Smooth muscle cell of the brain vasculature (primary cell): Measurements from ENCODE around the gene COMT.

Source experiments
- DNase-seq: peaks from one replicate; pipeline ENCODE4 v3.0.0-alpha.2; 2012; ENCODE audit warnings: low read depth, low spot score

COMT gene

DNA sequence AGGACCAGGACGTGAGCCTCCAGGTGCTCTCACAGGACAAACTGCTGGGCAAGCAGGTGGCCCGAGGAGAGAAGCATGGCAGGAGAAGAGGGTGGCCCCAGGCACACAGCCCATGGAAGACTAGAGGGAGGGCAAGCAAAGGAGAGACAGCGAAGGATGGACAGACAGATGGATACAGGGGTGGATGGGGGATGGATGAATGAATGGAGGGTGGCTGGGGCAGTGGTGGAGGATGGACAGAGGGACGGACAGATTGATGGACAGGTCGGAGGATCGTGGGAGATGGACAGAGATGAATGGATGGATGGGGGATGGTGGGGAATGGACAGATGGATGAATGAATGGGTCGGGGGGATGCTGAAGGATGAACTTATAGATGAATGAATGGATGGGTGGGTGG lies 52.4 kb downstream of the COMT start:
- DNase-seq: no peak

DNA sequence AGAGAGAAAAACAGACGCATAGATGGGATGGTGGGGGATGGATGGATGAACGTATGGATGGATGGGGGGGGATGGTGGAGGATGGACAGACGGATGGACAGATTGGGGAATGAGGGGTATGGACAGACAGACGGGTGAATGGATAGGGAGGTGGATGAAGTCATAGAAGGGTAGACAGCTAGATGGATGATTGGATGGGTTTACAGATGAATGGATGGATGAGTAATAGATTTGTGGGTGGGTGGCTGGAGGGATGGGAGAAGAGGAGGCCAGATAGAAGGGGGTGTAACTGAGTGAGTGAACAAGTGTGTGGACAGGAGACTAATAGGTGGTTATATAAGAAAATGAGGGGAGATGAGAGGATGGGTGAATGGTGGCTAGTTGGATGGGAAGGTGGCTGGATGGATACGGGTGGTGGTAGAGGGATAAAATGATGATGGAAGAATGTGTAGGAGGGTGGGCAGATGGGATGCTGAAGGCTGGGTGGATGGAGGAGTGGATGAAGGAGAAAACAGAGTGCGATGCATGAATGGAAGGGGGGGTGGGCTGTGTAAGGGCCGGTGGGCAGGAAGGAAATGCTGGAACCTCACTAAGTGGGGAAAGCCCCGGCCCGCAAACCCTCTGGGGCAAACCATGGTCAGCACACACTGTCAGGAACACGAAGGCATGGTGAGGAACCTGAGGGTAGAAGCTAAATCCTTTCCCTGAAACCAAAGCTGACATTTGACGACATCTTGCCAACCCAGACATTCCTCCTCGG lies 53.5 kb downstream of the COMT start:
- DNase-seq: no peak

DNA sequence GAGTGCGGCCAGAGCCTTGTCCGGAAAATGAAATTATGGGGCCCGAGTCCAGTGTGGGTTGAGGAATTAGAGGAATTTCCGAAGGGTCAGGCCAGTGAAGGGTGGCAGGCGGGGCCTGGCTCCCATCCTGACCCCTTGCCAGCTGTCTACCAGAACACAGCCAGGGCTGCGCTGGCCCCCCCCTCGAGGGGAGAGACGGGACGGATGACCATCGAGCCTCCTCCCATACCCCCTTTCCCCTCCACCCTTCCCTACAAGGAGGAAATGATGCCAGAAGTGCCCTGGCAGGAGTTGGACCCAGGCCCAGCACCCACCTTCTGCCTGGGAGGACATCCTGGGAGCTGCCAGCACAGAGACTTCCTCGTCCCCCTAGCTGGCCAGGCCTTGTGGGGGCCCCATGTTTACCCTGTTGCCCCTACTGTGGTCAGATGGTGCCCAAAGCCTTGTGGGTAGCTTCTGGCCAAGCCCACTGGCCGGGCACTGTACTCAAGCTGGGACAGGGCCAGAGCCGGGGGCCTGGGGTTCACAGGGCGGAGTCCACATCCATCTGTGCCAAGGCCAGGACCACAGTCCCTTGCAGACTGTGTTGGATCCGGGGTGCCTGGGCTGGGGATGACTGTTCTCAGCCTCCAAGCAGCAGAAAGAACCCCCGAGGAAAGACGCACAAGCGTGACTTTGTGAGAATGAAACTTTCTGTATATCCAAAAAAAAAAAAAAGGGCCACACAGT lies 54.2 kb downstream of the COMT start:
- no peak for DNase-seq

DNA sequence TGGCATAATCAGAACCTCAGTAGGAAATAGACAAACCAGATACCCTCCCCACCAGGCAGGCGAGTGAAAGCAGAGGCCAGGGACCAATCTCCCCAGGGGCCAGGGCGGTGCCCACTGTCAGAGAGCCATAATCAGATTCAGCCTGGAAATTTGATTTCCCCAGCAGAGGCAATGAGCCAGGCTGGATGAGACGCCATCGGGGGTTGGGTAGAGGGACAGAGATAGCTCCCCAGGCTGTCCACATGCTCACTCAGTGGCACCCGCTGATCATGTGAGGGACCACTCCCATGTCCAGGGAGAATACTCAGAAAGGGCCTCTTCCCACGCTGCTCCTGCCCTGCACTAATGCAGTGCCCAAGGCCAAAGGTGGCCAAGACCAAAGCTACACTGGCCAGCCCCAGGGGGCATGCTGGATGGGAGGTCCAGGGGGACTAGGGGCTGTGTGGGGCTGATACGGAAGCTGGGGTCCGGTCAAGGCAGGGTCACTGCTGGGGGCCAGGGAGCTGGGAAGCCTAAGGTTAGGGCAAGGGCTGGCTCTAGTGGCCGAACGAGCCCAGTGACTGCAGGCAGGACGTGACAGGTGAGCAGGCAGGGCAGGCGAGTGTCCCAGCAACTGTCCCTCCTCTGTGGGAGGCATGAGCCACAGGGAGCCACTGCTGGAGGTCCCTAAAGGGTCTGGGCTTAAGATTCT lies 55.3 kb downstream of the COMT start:
- no peak for DNase-seq

DNA sequence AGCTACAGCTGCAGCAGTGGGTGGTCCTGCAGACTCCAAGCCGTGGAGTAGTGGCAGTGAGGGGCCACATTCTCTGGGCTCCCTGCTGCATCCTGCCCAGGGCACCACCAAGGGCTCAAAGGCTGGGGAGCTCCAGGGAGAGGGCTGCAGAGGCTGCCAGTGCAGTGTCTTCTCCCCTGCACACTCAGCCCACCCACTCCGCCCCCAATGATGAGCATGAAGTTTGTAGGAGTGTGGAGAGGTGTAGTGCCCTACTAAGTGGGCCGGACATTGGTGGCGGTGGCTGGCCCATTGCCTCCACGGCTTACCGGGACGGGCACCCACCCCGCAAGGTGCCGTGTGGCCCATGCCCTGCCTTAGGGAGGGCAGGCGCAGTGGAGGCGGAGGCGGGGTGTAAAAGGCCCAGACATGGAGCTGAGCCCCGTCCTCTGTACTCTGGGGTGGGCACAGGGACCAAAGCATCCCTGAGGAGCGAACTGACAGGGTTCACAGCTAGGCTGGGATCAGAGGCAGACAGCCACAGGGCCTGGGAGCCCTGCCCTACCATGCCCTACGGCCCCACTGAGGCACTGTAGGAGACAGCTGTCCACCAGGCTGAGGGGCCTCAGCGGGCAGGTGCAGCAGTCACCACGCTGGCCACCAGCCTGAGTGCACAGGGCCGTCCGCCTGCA lies 56.1 kb downstream of the COMT start:
- no peak for DNase-seq

DNA sequence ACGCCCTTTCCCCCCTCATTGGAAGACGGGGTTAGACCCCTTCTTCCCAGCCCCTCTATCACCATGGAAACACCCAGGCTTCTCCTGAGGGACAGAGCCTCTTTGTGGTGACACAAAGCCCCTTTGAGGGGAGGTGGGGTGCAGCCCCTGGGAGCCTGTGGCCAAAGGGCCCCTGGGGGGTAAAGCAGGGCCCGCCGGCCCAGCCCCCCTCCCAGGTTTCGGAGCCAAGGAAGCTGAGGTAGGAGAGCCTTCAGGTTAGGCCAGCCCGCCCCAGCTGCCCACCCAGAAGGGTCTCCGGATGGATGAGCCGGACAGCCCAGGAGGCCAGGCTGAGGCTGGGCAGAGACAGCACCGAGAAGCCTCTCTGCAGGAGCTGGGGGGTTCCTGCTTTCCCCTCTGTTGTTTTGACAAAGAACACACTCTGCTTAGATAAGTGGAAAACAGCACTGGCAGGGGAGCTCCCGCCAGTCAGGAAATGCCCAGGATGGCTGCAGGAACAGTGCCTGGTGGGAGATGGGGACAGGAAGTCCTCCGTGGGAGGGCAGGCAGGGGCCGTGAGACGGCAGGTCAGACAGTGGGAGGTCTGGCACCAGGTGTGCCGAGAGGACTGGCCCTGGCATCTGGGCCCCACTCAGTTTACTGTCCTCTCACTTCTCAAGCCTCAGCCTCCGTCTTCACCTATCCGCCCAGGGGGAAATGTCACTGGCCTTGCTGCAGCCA lies 56.8 kb downstream of the COMT start:
- DNase-seq: no peak

DNA sequence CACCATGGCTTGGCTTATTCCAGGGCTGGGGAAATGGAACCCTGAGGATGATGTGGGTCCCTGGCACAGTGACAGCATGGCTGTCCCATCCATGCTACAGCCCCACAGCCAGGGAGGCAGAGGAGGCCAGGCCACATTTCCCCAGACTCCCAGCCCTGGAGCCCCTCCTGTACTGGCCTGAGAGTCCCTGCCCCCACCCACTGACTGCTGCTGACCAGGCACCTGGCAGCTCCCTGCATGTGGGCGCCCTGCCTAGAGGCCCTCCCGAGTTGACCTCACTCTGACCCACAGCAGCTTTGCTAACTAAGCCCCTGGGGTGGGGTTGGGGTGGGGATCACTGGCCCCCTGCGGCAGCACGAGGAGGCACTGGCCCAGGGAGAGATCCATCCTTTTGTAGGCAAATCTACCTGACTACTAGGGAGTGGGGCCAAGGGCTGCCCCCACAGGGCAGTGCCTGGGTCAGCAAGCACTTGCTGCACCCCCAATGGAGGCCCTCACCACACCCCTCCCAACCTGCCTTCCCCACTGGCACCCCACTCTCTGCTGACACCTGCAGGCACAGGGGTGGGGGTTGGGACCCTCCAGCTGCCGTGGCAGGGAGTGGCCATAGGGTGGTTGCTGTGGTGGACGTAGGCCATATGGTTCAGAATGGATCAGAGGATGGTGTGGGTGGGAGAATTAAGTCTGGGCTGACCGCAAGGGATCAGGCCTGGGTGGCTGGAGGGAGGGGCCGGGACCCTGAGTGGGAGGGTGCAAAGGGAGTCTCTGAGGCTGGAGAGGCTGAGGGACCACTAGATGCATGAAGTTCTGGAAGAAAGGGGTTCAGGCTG lies 57.6 kb downstream of the COMT start:
- no peak for DNase-seq

DNA sequence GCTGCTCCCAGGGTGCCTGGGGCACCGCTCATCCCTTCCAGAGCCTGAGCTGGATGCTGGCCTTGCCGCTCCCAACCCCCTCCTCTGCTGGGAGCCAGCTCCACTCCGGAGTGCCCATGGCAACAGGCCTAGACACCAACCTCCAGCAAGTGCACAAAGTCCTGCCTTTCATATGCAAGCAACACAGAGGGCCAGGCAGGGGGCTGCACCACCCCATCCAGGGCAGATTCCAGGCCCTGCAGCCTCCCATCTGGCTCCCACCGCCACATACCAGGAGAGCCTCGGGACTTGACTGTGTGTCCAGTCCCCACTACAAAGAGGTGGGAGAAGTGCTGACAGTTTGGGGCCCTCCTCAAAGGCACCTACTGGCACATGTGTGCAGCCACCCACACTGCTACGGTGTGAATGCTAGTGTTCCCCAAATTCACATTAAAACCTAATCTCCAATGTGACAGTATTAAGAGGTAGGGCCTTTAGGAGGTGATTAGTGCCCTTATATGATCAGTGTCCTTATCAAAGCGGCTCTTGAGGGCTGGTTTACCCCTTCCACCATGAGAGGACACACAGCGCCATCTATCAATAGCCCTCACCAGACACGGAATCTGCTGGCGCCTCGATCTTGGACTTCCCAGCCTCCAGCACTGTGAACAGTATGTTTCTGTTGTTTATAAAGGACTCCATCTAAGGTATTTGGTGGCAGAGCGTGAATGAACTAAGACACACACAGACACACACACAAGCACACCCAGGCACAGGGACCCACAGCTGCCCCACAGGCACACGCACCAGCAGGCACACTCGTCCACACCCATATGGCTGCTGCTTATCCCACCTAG lies 58.9 kb downstream of the COMT start:
- DNase-seq: no peak

DNA sequence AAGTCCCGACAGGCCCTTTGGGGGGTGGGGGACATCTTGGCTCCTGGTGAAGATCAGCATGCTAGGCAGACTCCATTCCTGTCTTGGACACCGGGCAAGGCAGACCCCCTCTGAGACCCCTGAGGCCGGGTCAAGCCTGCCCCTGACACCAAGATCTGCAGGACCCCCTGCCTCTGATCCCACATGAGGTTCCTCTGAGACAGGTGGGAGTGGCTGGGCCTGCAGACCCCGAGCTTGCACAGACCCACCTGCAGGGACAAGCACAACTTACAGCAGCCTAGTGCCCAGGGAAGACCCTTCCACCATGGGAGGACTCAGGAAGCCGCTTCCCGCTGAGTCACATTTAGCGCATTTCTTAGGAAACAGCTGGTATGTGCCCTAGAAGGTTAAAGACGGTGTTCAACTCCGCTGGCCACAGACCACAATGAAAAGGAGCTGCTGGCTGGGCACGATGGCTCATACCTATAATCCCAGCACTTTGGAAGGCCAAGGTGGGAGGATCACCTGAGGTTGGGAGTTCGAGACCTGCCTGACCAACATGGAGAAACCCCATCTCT lies 59.6 kb downstream of the COMT start:
- DNase-seq: no peak

DNA sequence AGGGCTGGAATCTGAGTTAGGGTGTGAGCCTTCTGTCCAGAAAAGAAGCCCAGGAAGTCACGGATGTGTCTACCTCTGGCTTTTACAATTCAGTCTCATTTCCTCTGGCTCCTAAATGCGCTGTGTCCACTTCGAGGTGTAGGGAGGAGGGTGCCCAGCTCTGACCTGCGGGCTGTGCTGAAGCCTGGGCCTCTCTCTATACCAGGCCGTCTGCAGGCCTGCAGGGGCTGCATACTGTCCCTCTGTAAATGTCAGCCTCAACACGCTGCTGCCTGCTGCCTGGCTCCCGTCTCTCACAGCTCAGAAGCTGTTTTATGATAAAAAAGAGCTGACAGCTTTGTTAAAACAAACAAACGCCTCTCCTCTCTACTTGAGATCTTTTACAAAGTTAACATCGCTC lies 60.6 kb downstream of the COMT start:
- DNase-seq: no peak

DNA sequence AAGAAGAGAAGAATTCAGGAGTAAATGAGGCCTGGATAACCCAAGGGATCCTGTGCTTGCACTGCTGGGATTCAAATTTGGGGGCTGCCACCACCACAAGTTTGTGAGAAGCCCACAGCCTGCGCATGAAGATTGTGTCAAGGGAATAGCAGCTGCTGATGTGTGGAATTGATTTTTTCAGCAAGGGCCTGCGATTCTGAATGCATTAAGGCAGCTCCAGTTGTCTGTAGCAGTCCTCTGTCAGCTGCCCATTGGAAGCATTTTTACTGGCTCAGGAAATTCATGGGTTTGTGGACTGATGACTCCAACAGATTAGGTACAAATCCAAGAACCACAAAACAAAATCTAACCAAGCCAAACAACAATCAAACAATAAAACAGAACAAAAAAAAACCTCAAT lies 61.1 kb downstream of the COMT start:
- no peak for DNase-seq

DNA sequence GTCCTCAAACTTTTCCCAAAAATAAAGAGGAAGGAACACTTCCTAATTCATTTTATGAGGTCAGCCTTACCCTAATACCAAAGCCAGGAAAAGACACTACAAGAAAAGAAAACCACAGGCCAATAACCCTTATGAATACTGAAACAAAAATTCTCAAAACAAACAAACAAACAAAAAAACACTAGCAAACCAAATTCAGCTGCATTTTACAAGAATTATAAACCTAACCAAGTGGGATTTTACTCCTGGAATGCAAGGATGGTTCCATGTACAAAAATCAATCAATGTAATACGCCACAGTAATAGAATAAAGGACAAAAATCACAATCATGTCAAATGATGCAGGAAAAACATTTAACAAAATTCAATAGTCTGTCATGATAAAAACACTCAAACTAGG lies 61.7 kb downstream of the COMT start:
- no peak for DNase-seq

DNA sequence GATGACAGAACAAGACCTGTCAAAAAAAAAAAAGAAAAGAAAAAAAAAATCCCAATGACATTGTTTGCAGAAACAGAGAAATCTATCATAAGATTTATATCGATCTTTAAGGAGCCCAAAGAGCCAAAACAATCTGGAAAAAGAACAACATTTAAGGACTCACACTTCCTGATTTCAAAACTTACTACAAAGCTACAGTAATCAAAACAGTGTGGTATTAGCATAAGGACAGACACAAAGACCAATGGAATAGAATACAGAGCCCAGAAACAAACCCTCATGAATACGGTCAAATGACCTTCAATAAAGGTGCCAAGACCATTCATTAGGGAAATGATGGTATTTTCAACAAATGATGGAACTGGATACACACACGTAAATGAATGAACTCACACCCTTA lies 62.9 kb downstream of the COMT start:
- DNase-seq: no peak

DNA sequence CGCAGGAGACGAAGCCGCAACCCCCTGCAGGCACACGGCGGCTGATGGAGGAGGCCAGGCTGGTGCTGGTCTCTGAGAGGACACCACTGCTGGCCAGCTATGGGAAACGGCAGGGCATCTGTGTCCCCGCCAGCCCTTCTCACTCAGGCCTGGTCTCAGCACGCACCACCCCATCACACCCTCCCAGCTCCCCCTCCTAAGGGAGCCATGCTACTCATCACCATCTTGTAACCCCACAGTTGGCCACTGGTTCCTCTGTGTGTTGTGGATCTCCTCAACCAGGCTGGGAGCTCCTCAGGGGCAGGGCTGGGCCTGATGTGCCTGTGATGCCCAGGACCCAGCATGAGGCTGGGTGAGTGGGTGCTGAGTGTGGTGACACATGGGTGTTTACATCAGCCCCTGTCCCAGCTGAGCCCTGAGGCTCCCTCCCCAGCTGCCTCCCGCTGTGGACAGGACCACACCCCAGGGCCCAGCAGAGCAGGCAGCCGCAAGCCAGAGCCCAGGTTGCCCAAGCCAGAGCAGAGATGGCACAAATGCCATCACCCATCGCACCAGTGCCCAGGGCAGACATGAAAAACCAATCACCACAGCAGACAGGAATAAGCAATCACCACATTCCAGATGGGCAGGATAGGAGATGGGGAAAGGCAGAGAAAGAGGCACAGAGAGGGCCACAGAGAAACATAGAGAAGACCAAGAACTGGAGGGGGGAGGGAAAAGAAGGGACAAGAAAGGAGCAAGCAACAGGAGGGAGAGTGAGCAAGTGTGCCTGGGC lies 66.8 kb downstream of the COMT start:
- DNase-seq: no peak

DNA sequence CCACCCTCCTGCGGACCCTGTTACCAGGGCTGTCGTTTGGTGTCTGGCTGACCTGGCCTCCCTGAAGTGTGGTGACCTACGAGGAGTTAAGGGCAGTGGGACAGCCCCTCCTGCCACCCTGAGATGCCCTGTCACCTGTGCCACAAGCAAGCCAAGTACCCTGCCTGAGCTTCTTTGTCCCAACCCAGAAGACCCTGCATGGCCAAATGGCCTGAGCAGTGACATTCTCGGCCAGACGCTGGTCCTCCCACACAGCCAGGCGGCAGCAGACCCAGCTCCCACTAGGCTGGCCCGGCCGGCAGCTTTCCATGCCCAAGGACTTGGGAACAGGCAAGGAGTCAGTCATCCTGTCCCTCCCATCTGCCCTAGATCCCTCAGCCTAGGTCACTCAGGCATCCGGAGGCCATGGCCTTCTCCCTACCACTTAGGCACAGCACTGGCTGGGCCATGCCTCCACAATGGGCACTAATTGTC lies 67.5 kb downstream of the COMT start:
- DNase-seq: no peak

DNA sequence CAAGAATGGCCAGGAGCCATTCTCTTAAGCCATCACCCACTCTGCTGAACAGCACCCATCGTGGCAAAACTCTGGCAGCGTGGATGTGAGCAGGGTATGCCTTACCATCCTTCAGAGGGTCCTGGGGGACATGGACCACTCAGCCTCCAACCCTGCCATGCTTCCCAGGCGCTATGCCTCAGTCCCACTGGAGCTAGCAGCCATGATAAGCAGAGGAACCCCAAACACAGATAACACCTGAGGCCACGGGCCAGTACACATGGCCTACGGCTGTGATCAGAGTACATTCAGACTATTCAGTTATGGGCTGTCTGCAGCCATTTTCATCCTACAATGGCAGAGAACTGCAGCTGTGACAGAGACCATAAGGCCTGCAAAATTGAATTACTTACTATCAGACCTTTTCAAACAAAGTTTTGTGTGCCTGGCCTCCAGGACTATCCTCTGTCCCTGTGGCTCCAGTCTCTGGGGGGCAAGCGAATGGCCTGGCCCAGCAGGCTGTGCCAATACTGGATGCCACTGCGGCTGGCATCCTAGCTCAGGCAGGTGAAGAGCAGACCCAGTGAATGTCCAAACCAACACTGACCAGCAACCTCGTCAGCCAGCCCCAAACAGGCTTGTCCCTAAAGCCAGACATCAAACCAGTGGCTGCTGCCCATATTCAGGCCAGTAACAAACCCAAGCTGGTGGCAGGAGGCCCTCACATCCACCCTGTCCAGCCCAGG lies 68.2 kb downstream of the COMT start:
- DNase-seq: no peak

DNA sequence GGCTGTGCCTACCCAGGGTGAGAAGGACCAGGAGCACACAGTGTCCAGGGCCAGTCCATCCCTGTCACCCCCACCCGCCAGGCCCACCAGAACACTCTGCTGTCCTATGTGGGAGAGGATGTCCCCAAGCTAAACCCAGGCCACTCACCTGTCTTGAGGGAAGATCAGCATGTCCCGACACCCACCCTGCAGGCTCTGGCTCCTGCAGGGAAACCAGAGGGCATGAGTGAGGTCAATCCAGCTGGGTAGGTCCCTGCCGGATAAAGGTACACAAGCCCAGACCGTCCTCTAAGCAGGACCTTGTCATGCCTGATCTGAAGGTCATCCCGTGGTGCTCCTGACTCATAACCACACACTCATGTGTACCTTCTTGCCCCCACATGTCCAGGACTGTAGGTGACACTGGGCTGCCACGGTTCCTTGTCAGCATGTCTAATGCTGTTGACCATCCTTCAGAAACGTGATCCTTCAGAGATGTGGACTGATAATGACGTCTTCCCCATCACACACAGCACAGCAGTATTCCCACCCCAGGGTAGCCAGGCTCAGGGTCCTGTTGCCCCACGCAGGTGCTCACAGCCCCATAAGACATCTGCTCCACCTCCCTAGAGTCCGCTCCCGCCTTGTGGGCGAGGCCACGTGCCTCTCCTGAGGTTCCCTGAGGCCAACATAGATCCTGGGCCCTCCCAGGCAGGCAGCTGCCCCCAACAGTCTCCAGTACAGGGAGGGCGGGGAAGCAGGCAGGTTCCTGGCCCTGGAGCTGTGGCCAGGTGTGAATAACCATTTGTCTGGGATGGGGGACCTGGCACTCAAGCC lies 68.9 kb downstream of the COMT start:
- DNase-seq: no peak
